Measurements from ENCODE around the gene DYRK2. TPM values are rescaled to one million over a fixed set of nuclear protein-coding genes. Genes with fewer than 3 reads are reported as not detected.
A peak's percentile ranks its signal among the peaks of the same experiment; 100 is the strongest.

DYRK2 gene
- total RNA-seq, 1 experiment from 2014 or later = 21.5 TPM

GRCh38 chr12:67647181-67647798 is 1.3 kb upstream of the DYRK2 start:
- Histone ChIP-seq H4K20me1 (ENCODE audit: insufficient read depth, low read depth, low read length) (peaks cover 10% of the 10 kb centered on the region), H3K9ac (ENCODE audit: low read length) (no peak overlapping the region), H3K36me3 (ENCODE audit: insufficient read depth, low read length) (peaks cover under 1% of the 10 kb centered on the region; the same call in 1 of the 2 replicates), H2AFZ (ENCODE audit: low read length) (no peak overlapping the region; the same call in 1 of the 2 replicates), H3K27ac (ENCODE audit: low read length) (no peak overlapping the region), H3K4me2 (ENCODE audit: low read depth, low read length, poor library complexity, severe bottlenecking) (peak overlapping the region; percentile 93), H3K9me2 (replicated peaks; ENCODE audit: insufficient read depth, low read length) (no peaks in the 10 kb centered on the region), H3K9me3 (ENCODE audit: low read length) (no peaks in the 10 kb centered on the region), H3K4me1 (ENCODE audit: low read length) (peaks cover 30% of the 10 kb centered on the region), H3K27me3 (ENCODE audit: low read length) (no peaks in the 10 kb centered on the region), H3K4me3 (ENCODE audit: low read length) (0 out of 2 replicates have a peak overlapping the region, but pooled peaks have one; percentile 81), H3K79me2 (ENCODE audit: low read length) (peaks cover 34% of the 10 kb centered on the region)
- no peak for DNase-seq

- peak; percentile 71 for DNase-seq
- H3K4me1 ChIP-seq (ENCODE audit: low read length) = peaks cover 34% of the 10 kb centered on the region
- peak overlapping the region; percentile 83 for H3K9ac ChIP-seq (ENCODE audit: low read length)
- no peaks in the 10 kb centered on the region for H3K27me3 ChIP-seq (ENCODE audit: low read length)
- H3K27ac ChIP-seq (ENCODE audit: low read length) = no peak overlapping the region
- H4K20me1 ChIP-seq (ENCODE audit: insufficient read depth, low read depth, low read length) = peaks cover 13% of the 10 kb centered on the region
- H2AFZ ChIP-seq (ENCODE audit: low read length) = peak overlapping the region; percentile 97
- H3K4me3 ChIP-seq (ENCODE audit: low read length) = peak overlapping the region; percentile 81
- H3K4me2 ChIP-seq (ENCODE audit: low read depth, low read length, poor library complexity, severe bottlenecking) = peak overlapping the region; percentile 93
- H3K36me3 ChIP-seq (ENCODE audit: insufficient read depth, low read length) = peaks cover 4% of the 10 kb centered on the region; the same call in 1 of the 2 replicates
- H3K9me2 ChIP-seq (replicated peaks; ENCODE audit: insufficient read depth, low read length) = no peaks in the 10 kb centered on the region
- peaks cover 41% of the 10 kb centered on the region for H3K79me2 ChIP-seq (ENCODE audit: low read length)
- H3K9me3 ChIP-seq (ENCODE audit: low read length) = no peaks in the 10 kb centered on the region
Observed at GRCh38 chr12:67647799-67648520, 585 bp upstream of the DYRK2 start.

GRCh38 chr12:67649261-67649569 is 670 bp downstream of the DYRK2 start:
- peak overlapping the region; percentile 89 for H3K27ac ChIP-seq (ENCODE audit: low read length)

GRCh38 chr12:67649570-67650387 is 1.2 kb downstream of the DYRK2 start:
- no peaks in the 10 kb centered on the region for H3K27me3 ChIP-seq (ENCODE audit: low read length)
- H3K36me3 ChIP-seq (ENCODE audit: insufficient read depth, low read length) = peaks cover 22% of the 10 kb centered on the region
- H2AFZ ChIP-seq (ENCODE audit: low read length) = peak overlapping the region; percentile 36; the same call in 1 of the 2 replicates
- no peaks in the 10 kb centered on the region for H3K9me3 ChIP-seq (ENCODE audit: low read length)
- H3K79me2 ChIP-seq (ENCODE audit: low read length) = peaks cover 59% of the 10 kb centered on the region
- H3K9me2 ChIP-seq (replicated peaks; ENCODE audit: insufficient read depth, low read length) = no peaks in the 10 kb centered on the region
- H3K4me2 ChIP-seq (ENCODE audit: low read depth, low read length, poor library complexity, severe bottlenecking) = peak overlapping the region; percentile 99
- peak overlapping the region; percentile 98 for H3K9ac ChIP-seq (ENCODE audit: low read length)
- H3K4me3 ChIP-seq (ENCODE audit: low read length) = peak overlapping the region; percentile 95
- H4K20me1 ChIP-seq (ENCODE audit: insufficient read depth, low read depth, low read length) = peaks cover 31% of the 10 kb centered on the region
- peak; percentile 67 for DNase-seq
- peak overlapping the region; percentile 89 for H3K27ac ChIP-seq (ENCODE audit: low read length)
- peaks cover 50% of the 10 kb centered on the region for H3K4me1 ChIP-seq (ENCODE audit: low read length)

More at GRCh38 chr12:67649261-67649569, 670 bp downstream of the DYRK2 start:
- H2AFZ ChIP-seq (ENCODE audit: low read length) = peak overlapping the region; percentile 36; the same call in 1 of the 2 replicates
- no peak for DNase-seq
- peaks cover 53% of the 10 kb centered on the region for H3K79me2 ChIP-seq (ENCODE audit: low read length)
- H3K9ac ChIP-seq (ENCODE audit: low read length) = peak overlapping the region; percentile 98
- peaks cover 26% of the 10 kb centered on the region for H4K20me1 ChIP-seq (ENCODE audit: insufficient read depth, low read depth, low read length)
- H3K4me3 ChIP-seq (ENCODE audit: low read length) = peak overlapping the region; percentile 95
- H3K9me2 ChIP-seq (replicated peaks; ENCODE audit: insufficient read depth, low read length) = no peaks in the 10 kb centered on the region
- H3K9me3 ChIP-seq (ENCODE audit: low read length) = no peaks in the 10 kb centered on the region
- no peaks in the 10 kb centered on the region for H3K27me3 ChIP-seq (ENCODE audit: low read length)
- peak overlapping the region; percentile 99 for H3K4me2 ChIP-seq (ENCODE audit: low read depth, low read length, poor library complexity, severe bottlenecking)
- peaks cover 44% of the 10 kb centered on the region for H3K4me1 ChIP-seq (ENCODE audit: low read length)
- peaks cover 16% of the 10 kb centered on the region; the same call in 1 of the 2 replicates for H3K36me3 ChIP-seq (ENCODE audit: insufficient read depth, low read length)

GRCh38 chr12:67650388-67651131 is 2.0 kb downstream of the DYRK2 start:
- peaks cover 50% of the 10 kb centered on the region for H3K4me1 ChIP-seq (ENCODE audit: low read length)
- peak overlapping the region; percentile 99 for H3K4me2 ChIP-seq (ENCODE audit: low read depth, low read length, poor library complexity, severe bottlenecking)
- no peak overlapping the region for H2AFZ ChIP-seq (ENCODE audit: low read length)
- no peaks in the 10 kb centered on the region for H3K27me3 ChIP-seq (ENCODE audit: low read length)
- DNase-seq = peak; percentile 66
- H3K27ac ChIP-seq (ENCODE audit: low read length) = peak overlapping the region; percentile 89
- peaks cover 38% of the 10 kb centered on the region for H4K20me1 ChIP-seq (ENCODE audit: insufficient read depth, low read depth, low read length)
- peaks cover 30% of the 10 kb centered on the region for H3K36me3 ChIP-seq (ENCODE audit: insufficient read depth, low read length)
- H3K4me3 ChIP-seq (ENCODE audit: low read length) = peak overlapping the region; percentile 95
- no peaks in the 10 kb centered on the region for H3K9me3 ChIP-seq (ENCODE audit: low read length)
- peaks cover 67% of the 10 kb centered on the region for H3K79me2 ChIP-seq (ENCODE audit: low read length)
- peak overlapping the region; percentile 98 for H3K9ac ChIP-seq (ENCODE audit: low read length)
- H3K9me2 ChIP-seq (replicated peaks; ENCODE audit: insufficient read depth, low read length) = no peaks in the 10 kb centered on the region

GRCh38 chr12:67651132-67651695 is 2.7 kb downstream of the DYRK2 start:
- peak overlapping the region; percentile 95 for H3K4me3 ChIP-seq (ENCODE audit: low read length)
- peak overlapping the region; percentile 99 for H3K4me2 ChIP-seq (ENCODE audit: low read depth, low read length, poor library complexity, severe bottlenecking)
- no peaks in the 10 kb centered on the region for H3K27me3 ChIP-seq (ENCODE audit: low read length)
- H3K36me3 ChIP-seq (ENCODE audit: insufficient read depth, low read length) = peaks cover 35% of the 10 kb centered on the region
- H3K79me2 ChIP-seq (ENCODE audit: low read length) = peaks cover 73% of the 10 kb centered on the region
- H2AFZ ChIP-seq (ENCODE audit: low read length) = no peak overlapping the region
- peak; percentile 77 for DNase-seq
- peaks cover 50% of the 10 kb centered on the region for H3K4me1 ChIP-seq (ENCODE audit: low read length)
- H3K9ac ChIP-seq (ENCODE audit: low read length) = peak overlapping the region; percentile 98
- peaks cover 45% of the 10 kb centered on the region for H4K20me1 ChIP-seq (ENCODE audit: insufficient read depth, low read depth, low read length)
- H3K9me2 ChIP-seq (replicated peaks; ENCODE audit: insufficient read depth, low read length) = no peaks in the 10 kb centered on the region
- no peaks in the 10 kb centered on the region for H3K9me3 ChIP-seq (ENCODE audit: low read length)
- peak overlapping the region; percentile 89 for H3K27ac ChIP-seq (ENCODE audit: low read length)

- H3K36me3 ChIP-seq (ENCODE audit: insufficient read depth, low read length) = peaks cover 76% of the 10 kb centered on the region
- H3K9me3 ChIP-seq (ENCODE audit: low read length) = no peaks in the 10 kb centered on the region
- no peak for DNase-seq
- no peak overlapping the region for H3K27ac ChIP-seq (ENCODE audit: low read length)
- H3K4me2 ChIP-seq (ENCODE audit: low read depth, low read length, poor library complexity, severe bottlenecking) = no peak overlapping the region
- H3K9me2 ChIP-seq (replicated peaks; ENCODE audit: insufficient read depth, low read length) = no peaks in the 10 kb centered on the region
- H3K4me1 ChIP-seq (ENCODE audit: low read length) = peaks cover 40% of the 10 kb centered on the region
- H3K9ac ChIP-seq (ENCODE audit: low read length) = no peak overlapping the region
- H3K27me3 ChIP-seq (ENCODE audit: low read length) = no peaks in the 10 kb centered on the region
- no peak overlapping the region for H2AFZ ChIP-seq (ENCODE audit: low read length)
- H3K79me2 ChIP-seq (ENCODE audit: low read length) = peaks cover 99% of the 10 kb centered on the region
- H4K20me1 ChIP-seq (ENCODE audit: insufficient read depth, low read depth, low read length) = peaks cover 86% of the 10 kb centered on the region
- H3K4me3 ChIP-seq (ENCODE audit: low read length) = no peak overlapping the region
Observed at GRCh38 chr12:67655829-67656228, 7.3 kb downstream of the DYRK2 start.

Data from Karpas-422 (cell line).